ENCODE measurements around the gene SNX15. TPM values are rescaled to one million over a fixed set of nuclear protein-coding genes. Genes with fewer than 3 reads are reported as not detected.
"Not testable (repeated sequence)": the region's sequence is repeated elsewhere in the genome, so short reads cannot be mapped to it uniquely, and the experiment has no call there.

The SNX15 gene, protein sequence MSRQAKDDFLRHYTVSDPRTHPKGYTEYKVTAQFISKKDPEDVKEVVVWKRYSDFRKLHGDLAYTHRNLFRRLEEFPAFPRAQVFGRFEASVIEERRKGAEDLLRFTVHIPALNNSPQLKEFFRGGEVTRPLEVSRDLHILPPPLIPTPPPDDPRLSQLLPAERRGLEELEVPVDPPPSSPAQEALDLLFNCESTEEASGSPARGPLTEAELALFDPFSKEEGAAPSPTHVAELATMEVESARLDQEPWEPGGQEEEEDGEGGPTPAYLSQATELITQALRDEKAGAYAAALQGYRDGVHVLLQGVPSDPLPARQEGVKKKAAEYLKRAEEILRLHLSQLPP
- total RNA-seq = 10 to 100 TPM; 11.5 to 13.5 (median 12.5) TPM

DNA sequence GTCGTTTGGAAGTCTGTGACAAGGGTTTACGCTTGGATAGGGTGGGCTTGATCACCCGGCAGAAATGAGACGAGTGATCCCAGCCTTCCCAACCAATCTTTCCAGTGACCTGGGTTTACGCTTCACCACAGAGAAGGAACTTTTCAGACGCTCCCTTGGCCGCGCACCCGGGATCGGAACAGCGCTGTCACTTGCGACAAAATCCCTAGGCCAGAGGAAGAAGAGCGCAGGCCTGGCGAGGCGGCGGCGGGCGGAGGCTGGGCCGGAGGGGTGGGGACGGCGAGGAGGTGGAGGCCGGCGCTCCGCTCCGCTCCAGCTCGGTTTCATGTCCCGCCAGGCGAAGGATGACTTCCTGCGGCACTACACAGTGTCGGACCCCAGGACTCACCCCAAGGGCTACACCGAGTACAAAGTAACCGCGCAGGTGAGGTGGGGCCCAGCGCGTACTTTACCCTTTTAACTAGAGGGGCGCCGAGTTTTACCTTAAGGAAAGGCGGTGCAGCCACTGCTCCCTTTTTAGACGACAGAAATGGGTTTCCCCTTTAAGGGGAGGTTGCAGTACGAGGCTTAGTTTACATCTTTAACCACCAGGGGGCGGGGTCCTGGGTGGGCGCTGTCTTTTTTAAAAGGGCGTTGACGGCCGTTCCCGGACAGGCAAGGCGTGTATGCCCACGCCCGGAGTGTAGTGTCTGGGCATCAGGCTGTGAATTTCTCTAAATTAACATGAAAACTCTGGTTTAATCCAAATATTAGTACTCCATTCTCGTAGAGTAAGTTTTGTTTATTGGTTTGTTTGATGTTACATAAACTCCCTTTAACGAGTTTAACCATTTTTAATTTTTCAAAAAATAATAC lies at the start of gene SNX15:
Gene SNX15, plus strand, starts transcription at position 227 of the 855 bp plus-strand sequence. Its CDS starts 99 bp downstream, at position 326.
- Mint-ChIP-seq H3K36me3 (ENCODE audit: insufficient read depth) (no peaks in the 10 kb centered on the region), H3K4me1 (ENCODE audit: low read depth) (peaks cover 13% of the 10 kb centered on the region)

DNA sequence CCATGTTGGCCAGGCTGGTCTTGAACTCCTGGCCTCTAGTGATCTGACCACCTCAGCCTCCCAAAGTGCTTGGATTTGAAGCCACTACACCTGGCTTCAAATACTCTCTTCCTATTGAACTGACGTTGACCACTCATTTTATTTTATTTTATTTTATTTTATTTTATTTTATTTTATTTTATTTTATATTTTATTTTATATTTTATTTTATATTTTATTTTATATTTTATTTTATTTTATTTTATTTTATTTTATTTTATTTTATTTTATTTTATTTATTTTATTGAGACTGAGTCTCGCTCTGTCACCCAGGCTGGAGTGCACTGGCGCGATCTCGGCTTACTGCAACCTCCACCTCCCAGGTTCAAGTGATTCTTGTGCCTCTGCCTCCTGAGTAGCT lies 43.9 kb upstream of the SNX15 start:
- not testable (repeated sequence) for H3K36me3 Mint-ChIP-seq (ENCODE audit: insufficient read depth); H3K9me3 Mint-ChIP-seq; ATAC-seq; H3K4me1 Mint-ChIP-seq (ENCODE audit: low read depth); DNase-seq; H3K4me3 Mint-ChIP-seq; H3K27me3 Mint-ChIP-seq (ENCODE audit: low read depth)

More for the DNA sequence above, at the start of gene SNX15:
- ATAC-seq (peak; percentile 92 to 94), DNase-seq (peak; percentile 83)
- H3K9me3 Mint-ChIP-seq = no peaks in the 10 kb centered on the region
- peak within 1 kb of the TSS; percentile 82 for H3K4me3 Mint-ChIP-seq
- H3K27me3 Mint-ChIP-seq (ENCODE audit: low read depth) = no peaks in the 10 kb centered on the region

DNA sequence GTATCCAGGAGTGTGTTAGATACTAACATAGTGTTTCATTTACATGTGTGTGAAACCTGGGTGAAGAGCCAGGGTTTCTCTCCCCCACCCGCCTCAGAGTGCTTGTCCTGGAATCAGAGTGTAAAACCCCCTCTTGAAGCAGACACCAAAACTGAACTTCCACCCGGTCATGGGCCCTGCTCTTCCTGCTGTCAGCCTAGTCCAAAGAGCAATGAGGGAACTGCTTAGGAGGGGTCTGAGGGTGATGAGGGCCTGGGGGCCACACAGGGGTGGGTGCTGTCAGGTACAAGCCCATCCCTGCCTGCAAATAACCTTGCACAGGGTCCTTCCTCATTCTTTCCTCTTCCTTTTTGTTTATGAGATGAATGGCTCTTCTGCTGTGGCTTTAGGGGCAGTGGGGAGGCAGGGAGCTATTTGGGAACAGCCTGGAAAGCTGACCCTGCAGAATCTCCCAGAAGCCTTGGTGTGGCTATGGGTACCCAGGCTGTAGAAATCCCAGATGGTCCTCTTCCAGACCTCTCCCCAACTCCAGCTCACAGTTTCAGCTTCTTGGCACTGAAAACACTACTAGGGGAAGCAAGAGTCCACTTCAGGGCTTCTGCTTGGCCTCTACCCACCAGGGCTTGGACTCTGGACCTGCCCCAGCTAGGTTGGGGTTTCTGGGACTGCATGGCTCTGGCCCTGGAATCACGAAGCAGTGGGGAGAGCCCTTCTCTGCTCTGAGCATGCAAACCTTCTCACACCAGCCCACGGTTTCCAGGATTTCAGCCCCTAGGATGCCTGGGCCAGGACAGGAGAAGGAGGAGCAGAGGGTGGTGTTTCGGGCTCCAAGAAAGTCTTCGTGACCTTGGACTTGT lies 39.0 kb upstream of the SNX15 start:
- Mint-ChIP-seq H3K36me3 (ENCODE audit: insufficient read depth) (no peaks in the 10 kb centered on the region), H3K4me1 (ENCODE audit: low read depth) (peaks cover 20% of the 10 kb centered on the region), H3K9me3 (no peaks in the 10 kb centered on the region), H3K27me3 (ENCODE audit: low read depth) (peaks cover 2% of the 10 kb centered on the region), H3K4me3 (no peak overlapping the region)
- ATAC-seq = no peak
- DNase-seq = no peak

DNA sequence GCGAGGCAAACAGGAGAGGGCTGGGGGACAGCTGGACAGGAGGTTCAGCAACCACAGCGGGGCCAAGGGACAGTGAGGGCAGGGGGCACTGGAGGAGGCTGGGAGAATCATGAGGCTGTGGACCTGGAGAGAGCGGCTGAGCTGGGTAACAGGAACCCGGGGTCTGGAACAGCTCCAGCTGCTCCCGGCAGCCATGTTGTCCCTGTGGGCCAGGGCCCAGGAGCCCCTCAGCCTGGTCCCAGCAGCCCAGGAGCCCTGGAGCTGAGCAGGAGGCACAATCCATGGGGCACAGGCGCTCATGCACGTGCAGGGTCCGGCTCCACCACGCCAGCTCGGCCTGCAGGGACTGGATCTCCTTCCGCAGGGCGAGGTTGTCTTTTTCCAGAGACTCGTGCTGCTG lies 37.8 kb upstream of the SNX15 start:
- DNase-seq (no peak), ATAC-seq (no peak)
- Mint-ChIP-seq H3K4me3 (no peak overlapping the region), H3K9me3 (no peaks in the 10 kb centered on the region), H3K36me3 (ENCODE audit: insufficient read depth) (no peaks in the 10 kb centered on the region), H3K4me1 (ENCODE audit: low read depth) (peaks cover 20% of the 10 kb centered on the region), H3K27me3 (ENCODE audit: low read depth) (peaks cover 2% of the 10 kb centered on the region)

DNA sequence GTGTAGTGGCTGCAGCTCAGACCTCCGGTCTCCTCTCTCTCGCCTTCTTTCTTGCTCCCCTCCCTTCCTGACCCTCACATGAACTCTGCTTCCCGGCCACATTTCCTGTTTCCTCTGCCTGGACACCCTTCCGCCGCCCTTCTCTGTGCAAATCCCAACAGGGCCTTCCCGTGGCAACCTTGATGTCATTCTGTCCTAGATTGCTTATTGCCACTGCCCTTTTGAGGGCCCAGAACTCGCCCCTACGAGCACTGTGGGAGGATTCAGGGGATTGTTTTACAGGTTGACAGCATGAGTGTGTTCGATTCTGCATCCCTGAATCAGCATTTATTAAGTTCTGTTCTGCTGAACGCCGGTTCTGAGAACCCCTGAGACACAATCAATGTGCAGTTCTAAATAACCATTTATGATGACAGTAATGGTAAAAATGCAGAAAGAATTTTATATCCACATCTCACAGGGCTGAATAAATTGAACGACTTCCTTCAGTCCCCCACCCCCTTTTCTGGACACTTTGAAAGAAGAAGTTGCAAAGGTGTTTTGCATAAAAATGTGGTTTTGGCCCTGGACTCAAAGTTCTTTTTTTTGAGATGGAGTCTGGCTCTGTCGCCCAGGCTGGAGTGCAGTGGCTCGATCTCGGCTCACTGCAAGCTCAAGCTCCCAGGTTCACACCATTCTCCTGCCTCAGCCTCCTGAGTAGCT lies 36.9 kb upstream of the SNX15 start:
- no peaks in the 10 kb centered on the region for H3K36me3 Mint-ChIP-seq (ENCODE audit: insufficient read depth)
- H3K4me3 Mint-ChIP-seq = peak overlapping the region; percentile 43
- DNase-seq (no peak), ATAC-seq (no peak)
- H3K27me3 Mint-ChIP-seq (ENCODE audit: low read depth) = no peaks in the 10 kb centered on the region
- H3K9me3 Mint-ChIP-seq = no peaks in the 10 kb centered on the region
- peaks cover 18% of the 10 kb centered on the region for H3K4me1 Mint-ChIP-seq (ENCODE audit: low read depth)

DNA sequence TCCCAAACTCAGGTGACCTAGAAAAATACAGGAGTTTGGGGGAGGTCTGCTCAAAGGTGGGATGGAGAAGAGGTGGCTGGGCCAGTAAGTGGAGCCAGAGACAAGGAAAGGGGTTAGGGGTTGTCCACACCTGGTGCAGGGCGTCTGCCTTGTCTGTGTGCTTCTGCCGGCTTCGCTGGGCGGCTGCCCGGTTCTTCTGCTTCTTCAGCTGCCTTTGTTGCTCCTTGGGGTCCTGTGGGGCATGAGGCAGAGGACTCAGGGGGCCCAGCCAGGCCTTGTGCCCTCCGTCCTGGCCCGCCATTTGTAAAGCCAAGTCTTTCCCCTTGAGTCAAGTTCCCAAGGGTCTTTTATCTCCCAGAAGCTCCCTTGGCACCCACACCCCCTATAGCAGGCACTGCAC lies 32.9 kb upstream of the SNX15 start:
- Mint-ChIP-seq H3K4me3 (no peak overlapping the region), H3K4me1 (ENCODE audit: low read depth) (peaks cover 25% of the 10 kb centered on the region), H3K27me3 (ENCODE audit: low read depth) (no peaks in the 10 kb centered on the region), H3K9me3 (no peaks in the 10 kb centered on the region), H3K36me3 (ENCODE audit: insufficient read depth) (no peaks in the 10 kb centered on the region)
- DNase-seq = no peak
- no peak for ATAC-seq

DNA sequence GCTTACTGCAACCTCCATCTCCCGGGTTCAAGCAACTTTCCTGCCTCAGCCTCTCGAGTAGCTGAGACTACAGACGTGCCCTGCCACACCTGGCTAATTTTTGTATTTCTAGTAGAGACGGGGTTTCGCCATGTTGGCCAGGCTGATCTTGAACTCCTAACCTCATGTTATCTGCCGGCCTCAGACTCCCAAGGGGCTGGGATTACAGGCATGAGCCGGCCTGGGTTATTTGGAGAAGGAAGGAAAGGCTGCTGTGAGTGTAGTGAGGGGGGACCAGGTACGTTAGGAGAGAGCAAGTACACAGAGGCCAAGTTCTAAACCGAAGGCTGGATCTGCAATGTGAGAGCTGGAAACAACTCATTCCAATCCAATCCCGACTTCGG lies 30.9 kb upstream of the SNX15 start:
- Mint-ChIP-seq H3K27me3 (ENCODE audit: low read depth) (no peaks in the 10 kb centered on the region), H3K9me3 (no peaks in the 10 kb centered on the region), H3K4me1 (ENCODE audit: low read depth) (peaks cover 14% of the 10 kb centered on the region), H3K4me3 (no peak overlapping the region), H3K36me3 (ENCODE audit: insufficient read depth) (no peaks in the 10 kb centered on the region)
- ATAC-seq = no peak
- DNase-seq = no peak

DNA sequence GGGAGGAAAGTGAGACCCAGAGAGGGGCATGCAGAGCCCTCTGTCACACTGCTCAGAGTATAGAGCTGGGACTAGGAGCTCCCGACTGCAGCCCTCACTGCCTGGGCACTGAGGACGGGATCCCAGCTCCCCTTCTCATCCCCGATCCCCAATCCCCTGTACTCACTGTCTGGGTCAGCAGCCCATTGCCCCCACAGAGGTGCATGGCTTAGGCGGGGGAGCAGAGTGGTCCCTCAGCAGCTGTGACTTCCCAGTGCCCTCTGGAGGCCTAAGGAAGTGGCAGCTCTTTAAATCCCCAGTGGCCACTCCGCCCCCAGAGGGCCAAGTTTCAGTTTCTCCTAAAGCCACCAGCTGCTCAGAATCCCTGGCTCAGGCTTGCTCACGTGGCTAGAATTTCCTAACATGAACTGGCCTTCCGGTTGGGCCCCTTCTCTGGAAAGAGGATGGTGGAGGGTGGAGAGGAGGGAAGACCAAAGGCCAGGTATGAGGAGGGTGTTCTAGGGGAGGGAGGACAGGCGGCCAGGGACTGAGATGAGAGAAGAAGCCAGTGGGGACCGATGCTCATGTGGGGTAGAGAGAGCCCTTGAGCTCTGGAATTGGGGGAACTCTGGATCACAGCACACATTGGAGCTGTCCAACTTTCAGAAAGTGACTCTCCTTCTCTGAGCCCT lies 30.4 kb upstream of the SNX15 start, which contains the start of gene BATF2:
Gene BATF2, minus strand, starts transcription at position 262 of the 671 bp plus-strand sequence. Its CDS starts 57 bp downstream, at position 205.
- DNase-seq (no peak), ATAC-seq (no peak)
- no peaks in the 10 kb centered on the region for H3K27me3 Mint-ChIP-seq (ENCODE audit: low read depth)
- H3K4me3 Mint-ChIP-seq = no peak within 1 kb of the TSS
- H3K9me3 Mint-ChIP-seq = no peaks in the 10 kb centered on the region
- peaks cover 14% of the 10 kb centered on the region for H3K4me1 Mint-ChIP-seq (ENCODE audit: low read depth)
- no peaks in the 10 kb centered on the region for H3K36me3 Mint-ChIP-seq (ENCODE audit: insufficient read depth)

DNA sequence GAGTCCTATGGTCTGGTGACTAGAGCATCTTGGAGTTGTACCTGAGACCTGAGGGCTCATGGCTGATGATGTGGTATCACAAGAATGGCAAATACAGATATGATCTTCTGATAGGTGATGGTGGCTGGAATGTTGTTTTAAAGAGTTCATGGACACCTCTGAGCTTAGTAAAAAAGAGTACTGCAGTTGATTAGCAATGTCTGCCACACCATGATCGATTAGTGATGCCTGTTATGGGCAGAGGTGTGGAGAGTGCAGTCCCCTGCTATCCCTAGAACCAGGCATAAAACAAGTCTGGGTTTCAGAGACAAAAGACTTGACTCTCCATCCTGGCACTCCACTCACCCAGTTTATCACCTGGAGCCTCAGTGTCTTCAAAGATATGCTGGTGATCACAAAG lies 29.1 kb upstream of the SNX15 start:
- H3K36me3 Mint-ChIP-seq (ENCODE audit: insufficient read depth) = no peaks in the 10 kb centered on the region
- H3K9me3 Mint-ChIP-seq = no peaks in the 10 kb centered on the region
- H3K4me3 Mint-ChIP-seq = no peak overlapping the region
- peaks cover 14% of the 10 kb centered on the region for H3K4me1 Mint-ChIP-seq (ENCODE audit: low read depth)
- ATAC-seq (no peak), DNase-seq (no peak)
- no peaks in the 10 kb centered on the region for H3K27me3 Mint-ChIP-seq (ENCODE audit: low read depth)

DNA sequence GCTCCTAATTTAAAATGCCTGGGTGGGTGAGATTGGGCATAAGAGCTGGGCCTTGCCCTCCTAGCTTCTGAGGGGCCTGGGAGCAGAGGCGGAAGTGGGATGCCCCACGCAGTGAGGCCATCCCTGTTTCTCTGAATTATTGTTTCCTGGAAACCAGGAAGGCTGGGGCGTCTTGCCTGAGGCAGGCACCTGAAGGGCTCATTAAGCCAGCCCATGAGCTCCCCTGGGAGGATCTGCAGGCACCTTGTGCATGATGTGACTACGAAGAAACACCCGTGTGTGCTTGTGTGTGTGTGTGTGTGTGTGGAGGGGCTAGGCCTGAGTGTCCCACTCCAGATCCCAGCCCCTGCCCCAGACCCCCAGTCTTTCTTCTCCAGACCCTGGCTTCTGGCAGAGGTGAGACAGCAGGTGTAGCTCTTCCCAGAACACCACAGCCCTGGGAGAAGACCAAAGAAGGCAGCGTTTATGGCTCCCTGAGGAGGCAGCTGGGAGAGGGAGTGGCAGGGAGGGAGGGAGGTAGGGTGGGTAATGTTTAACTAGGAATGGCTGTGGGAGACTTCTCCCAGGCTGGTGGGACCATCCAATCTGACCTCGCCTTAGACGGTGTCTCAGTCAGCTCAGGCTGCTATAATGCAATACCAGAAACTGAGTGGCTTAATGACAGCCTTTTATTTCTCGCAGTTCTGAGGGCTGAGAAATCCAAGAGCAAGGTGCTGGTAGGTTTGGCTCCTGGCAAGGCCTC lies 28.4 kb upstream of the SNX15 start:
- Mint-ChIP-seq H3K9me3 (no peaks in the 10 kb centered on the region), H3K36me3 (ENCODE audit: insufficient read depth) (no peaks in the 10 kb centered on the region), H3K27me3 (ENCODE audit: low read depth) (no peaks in the 10 kb centered on the region), H3K4me1 (ENCODE audit: low read depth) (peaks cover 14% of the 10 kb centered on the region), H3K4me3 (no peak overlapping the region)
- DNase-seq (no peak), ATAC-seq (no peak)

DNA sequence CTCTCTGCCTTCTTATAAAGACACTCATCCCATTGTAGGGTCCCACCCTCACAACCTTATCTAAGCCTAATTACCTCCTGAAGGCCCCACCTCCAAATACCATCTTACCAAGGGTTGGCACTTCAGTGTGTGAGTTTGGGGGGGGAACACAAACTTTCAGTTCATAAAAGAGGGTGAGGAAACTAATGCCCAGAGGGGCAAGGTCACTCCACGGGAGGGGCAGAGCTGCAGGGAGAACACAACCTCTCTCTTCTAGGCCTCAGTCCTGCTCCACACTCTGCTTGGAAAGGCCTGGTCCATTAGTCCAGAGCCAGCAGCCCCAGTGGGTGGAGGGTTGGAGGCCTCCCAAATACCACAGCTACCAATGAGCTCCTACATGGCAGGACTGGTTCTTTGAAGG lies 27.8 kb upstream of the SNX15 start:
- H3K9me3 Mint-ChIP-seq = no peaks in the 10 kb centered on the region
- no peak overlapping the region for H3K4me3 Mint-ChIP-seq
- H3K36me3 Mint-ChIP-seq (ENCODE audit: insufficient read depth) = no peaks in the 10 kb centered on the region
- no peak for DNase-seq
- no peak for ATAC-seq
- H3K27me3 Mint-ChIP-seq (ENCODE audit: low read depth) = no peaks in the 10 kb centered on the region
- peaks cover 14% of the 10 kb centered on the region for H3K4me1 Mint-ChIP-seq (ENCODE audit: low read depth)

DNA sequence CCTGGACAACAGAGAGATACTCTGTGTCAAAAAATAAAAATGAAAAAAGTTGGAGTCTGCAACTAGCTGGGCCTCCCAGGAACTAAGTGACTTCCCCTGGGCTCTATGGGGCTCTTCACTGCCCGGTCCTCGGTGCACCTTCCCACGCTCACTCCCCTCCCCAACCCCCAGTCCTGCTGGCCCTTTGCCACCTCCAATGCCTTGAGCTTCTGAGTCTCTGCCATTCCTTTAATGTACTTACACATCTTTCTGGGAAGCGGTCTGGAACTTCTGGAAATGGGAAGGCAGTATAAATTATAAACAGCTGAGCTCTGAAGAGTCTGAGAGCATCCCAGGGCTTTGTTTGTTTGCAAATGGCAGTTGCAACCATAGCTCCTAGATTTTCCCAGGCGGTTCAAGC lies 24.5 kb upstream of the SNX15 start:
- DNase-seq = no peak
- H3K4me1 Mint-ChIP-seq (ENCODE audit: low read depth) = peaks cover 10% of the 10 kb centered on the region
- no peak for ATAC-seq

DNA sequence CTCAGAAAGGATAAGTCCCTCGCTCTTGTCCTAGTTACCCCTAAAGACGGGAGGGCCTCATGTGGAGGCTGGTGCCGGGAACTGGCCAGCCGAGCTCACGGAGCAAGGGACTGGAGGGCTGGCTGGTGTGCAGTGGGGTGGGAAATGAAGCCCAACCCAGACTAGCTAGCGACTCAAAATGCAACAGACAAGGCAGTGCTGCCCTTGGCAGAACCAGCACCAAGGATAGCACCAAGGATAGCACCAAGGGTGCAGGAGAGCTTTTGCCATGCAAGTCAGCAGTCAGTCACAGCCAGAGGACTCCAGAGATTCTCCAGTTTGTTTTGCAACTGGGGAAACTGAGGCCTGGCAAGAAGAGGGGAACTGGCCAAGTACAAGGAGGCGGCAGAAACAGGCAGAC lies 24.0 kb upstream of the SNX15 start:
- Mint-ChIP-seq H3K9me3 (no peaks in the 10 kb centered on the region), H3K27me3 (ENCODE audit: low read depth) (no peaks in the 10 kb centered on the region), H3K4me1 (ENCODE audit: low read depth) (peaks cover 7% of the 10 kb centered on the region), H3K4me3 (no peak overlapping the region), H3K36me3 (ENCODE audit: insufficient read depth) (no peaks in the 10 kb centered on the region)
- DNase-seq = no peak
- no peak for ATAC-seq

More for the DNA sequence above, 24.5 kb upstream of the SNX15 start:
- Mint-ChIP-seq H3K36me3 (ENCODE audit: insufficient read depth) (no peaks in the 10 kb centered on the region), H3K27me3 (ENCODE audit: low read depth) (no peaks in the 10 kb centered on the region), H3K9me3 (no peaks in the 10 kb centered on the region), H3K4me3 (no peak overlapping the region)
